Omental fat pad (tissue), 4 donors: ENCODE measurements around the gene IKZF1. TPM values are rescaled to one million over a fixed set of nuclear protein-coding genes. Genes with fewer than 3 reads are reported as not detected.

ENCODE experiments used
- ATAC-seq: fragments of 150-250 bp; one replicate; pipeline ENCODE4 v1.9.1; 2016; ENCODE audit warnings: mild to moderate bottlenecking, moderate library complexity; ENCODE audit not compliant: low FRiP score
- DNase-seq: peaks from one replicate; pipeline ENCODE4 v3.0.0-alpha.2; 2019; ENCODE audit warnings: low spot score
- total RNA-seq, 4 donors: library from RNA; depleted of rRNA; stranded (reverse); fragments of >200 nt; gene quantifications; one replicate each; pipeline ENCODE4 v1.1.0, GENCODE V29; 2016
- TF ChIP-seq, protein P1 (sequence below), 3 donors: fragments of 450-650 bp; IDR thresholded peaks; one replicate each; pipeline ENCODE4 v1.5.1; 2016 to 2017; ENCODE audit warnings: antibody characterized with exemption in 3 of 3, mild to moderate bottlenecking in 3 of 3, moderate library complexity in 2 of 3

The IKZF1 gene
- total RNA-seq, 4 donors from 2014 or later: 14.6 to 34.5 (median 21.7) TPM

GRCh38 chr7:50282813-50283605, 21.5 kb upstream of the IKZF1 start:
- TF ChIP-seq, protein P1, sequence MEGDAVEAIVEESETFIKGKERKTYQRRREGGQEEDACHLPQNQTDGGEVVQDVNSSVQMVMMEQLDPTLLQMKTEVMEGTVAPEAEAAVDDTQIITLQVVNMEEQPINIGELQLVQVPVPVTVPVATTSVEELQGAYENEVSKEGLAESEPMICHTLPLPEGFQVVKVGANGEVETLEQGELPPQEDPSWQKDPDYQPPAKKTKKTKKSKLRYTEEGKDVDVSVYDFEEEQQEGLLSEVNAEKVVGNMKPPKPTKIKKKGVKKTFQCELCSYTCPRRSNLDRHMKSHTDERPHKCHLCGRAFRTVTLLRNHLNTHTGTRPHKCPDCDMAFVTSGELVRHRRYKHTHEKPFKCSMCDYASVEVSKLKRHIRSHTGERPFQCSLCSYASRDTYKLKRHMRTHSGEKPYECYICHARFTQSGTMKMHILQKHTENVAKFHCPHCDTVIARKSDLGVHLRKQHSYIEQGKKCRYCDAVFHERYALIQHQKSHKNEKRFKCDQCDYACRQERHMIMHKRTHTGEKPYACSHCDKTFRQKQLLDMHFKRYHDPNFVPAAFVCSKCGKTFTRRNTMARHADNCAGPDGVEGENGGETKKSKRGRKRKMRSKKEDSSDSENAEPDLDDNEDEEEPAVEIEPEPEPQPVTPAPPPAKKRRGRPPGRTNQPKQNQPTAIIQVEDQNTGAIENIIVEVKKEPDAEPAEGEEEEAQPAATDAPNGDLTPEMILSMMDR (IDR thresholded peaks at IDR 0.05): no peak
- DNase-seq (no peak), ATAC-seq (no peak)

DNA sequence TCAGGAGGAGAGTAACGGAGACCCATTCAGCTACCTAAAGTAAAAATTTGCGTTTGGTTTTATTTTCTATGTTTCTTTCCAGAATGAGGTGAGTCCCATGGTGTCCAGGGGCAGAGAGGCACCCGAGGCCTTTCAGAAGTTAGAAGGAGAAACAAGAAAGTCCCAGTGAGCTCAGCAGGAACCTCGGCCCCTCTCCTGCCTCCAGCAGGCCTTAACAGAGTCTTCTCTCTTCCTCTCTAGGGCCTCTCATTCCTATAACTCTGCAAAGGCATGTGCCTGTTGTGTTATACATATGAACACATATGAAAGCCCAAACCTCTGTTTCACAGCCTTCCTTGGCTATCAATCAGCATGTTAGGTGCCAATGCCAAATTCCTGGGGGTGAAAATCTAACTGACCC, 20.8 kb upstream of the IKZF1 start:
- TF ChIP-seq, protein P1 (IDR thresholded peaks at IDR 0.05): no peak
- ATAC-seq (no peak), DNase-seq (no peak)

DNA sequence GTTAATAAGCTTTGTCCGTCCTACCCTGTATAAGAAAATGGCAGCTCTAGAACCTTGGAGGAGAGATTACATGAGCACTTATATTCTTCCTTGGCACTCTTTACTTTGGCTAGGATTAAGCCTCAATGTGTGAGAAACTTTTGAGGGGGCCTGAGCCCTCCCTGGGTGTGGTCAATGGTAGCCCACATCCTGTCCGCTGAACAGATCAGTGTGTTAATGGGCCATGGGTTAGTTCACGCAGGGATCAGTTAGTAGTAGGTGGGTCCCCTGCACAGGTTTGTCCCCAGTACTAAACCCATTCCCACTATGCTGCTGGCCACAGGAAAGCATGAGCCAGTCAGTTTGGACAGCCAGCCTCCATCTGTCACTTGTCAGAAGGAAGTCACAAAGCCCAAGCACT, 20.2 kb upstream of the IKZF1 start:
- no peak for ATAC-seq

DNA sequence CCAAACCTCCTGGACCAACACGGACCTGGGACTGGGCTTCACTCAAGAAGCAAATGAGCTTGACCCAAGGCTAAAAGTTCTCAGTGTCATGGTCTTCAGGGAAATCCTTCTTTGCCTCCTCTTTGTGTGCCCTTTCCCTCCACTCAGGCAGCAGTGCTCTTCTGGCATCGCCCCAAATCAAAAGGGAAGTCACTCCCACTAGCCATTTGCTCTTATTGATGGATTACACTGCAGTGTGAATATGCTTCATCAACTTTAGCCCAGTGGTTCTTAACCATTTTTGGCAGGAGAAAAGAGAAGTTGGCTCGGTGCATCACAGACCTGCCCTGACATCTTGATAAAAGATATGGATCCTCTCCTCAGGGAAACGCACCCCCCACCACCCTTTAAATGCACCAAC, 19.2 kb upstream of the IKZF1 start:
- no peak for DNase-seq
- TF ChIP-seq, protein P1 (IDR thresholded peaks at IDR 0.05): no peak
- no peak for ATAC-seq

More for the DNA sequence above, 20.2 kb upstream of the IKZF1 start:
- TF ChIP-seq, protein P1 (IDR thresholded peaks at IDR 0.05): no peak
- no peak for DNase-seq

GRCh38 chr7:50287129-50287528, 17.4 kb upstream of the IKZF1 start:
- DNase-seq (no peak), ATAC-seq (no peak)
- TF ChIP-seq, protein P1 (IDR thresholded peaks at IDR 0.05): no peak

- ATAC-seq: no peak
- no peak for DNase-seq
- TF ChIP-seq, protein P1 (IDR thresholded peaks at IDR 0.05): no peak
Observed at GRCh38 chr7:50292165-50292757, 12.3 kb upstream of the IKZF1 start.

DNA sequence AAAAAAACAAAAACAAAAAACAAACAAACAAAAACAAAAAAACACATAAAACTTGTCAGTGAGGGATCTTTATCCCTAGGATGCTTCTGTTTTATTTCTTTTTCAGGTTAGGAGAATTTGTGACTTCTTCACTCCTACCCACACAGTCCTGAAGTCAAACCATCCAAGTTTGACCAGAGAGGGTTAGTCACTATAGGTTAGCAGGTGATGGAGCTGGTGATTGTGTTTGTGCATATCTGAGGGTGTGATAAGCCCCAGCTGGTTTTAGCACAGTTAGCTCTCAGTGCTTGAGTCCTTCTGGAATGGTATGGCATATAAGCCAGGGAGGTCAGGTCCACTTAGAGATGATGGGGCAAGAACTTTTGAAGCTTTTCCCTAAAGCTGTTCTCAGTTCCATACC, 11.8 kb upstream of the IKZF1 start:
- TF ChIP-seq, protein P1 (IDR thresholded peaks at IDR 0.05): no peak
- no peak for DNase-seq
- ATAC-seq: no peak
